ENCODE data around the gene DCK. TPM values are rescaled to one million over a fixed set of nuclear protein-coding genes. Genes with fewer than 3 reads are reported as not detected.

Gene DCK
- total and polyA plus RNA-seq, 12 donors, result 2.5 to 9.3 (median 6.2) TPM

GRCh38 chr4:71066737-71067716, 73.6 kb downstream of the DCK start:
- intact Hi-C loops (cut with DNase I), result no loop called here
- Histone ChIP-seq H3K27me3 (no peaks in the 10 kb centered on the region), H3K9me3 (no peaks in the 10 kb centered on the region), H3K36me3 (no peaks in the 10 kb centered on the region), H3K4me3 (no peak overlapping the region), H3K27ac (no peak overlapping the region), H3K4me1 (no peaks in the 10 kb centered on the region)
- ATAC-seq (no peak), DNase-seq (no peak)
- 86 to 91% methylated on average over 4 of the region's 4 CpGs for whole genome bisulfite sequencing, 2 donors
- no peak for TF ChIP-seq CTCF (IDR thresholded peaks at IDR 0.05)

- Histone ChIP-seq H3K4me1 (peaks cover 0 to 5% (median under 1%) of the 10 kb centered on the region in 9 donors), H3K36me3 (no peaks in the 10 kb centered on the region), H3K27me3 (no peaks in the 10 kb centered on the region), H3K9me3 (no peaks in the 10 kb centered on the region), H3K4me3 (no peak overlapping the region), H3K27ac (no peak overlapping the region)
- intact Hi-C loops (cut with DNase I), result no loop called here
- TF ChIP-seq CTCF (IDR thresholded peaks at IDR 0.05), result no peak
- WGBS, 2 donors, result 65 to 87% methylated on average over 1 of the region's 1 CpG
- ATAC-seq (no peak), DNase-seq (no peak)
Observed at GRCh38 chr4:71069063-71069462, 75.6 kb downstream of the DCK start.

- intact Hi-C loops (cut with DNase I), result no loop called here
- H3K9me3 ChIP-seq, result no peaks in the 10 kb centered on the region
- H3K27ac ChIP-seq, result no peak overlapping the region
- H3K36me3 ChIP-seq, result no peaks in the 10 kb centered on the region
- DNase-seq (no peak), ATAC-seq (no peak)
- no peak for TF ChIP-seq CTCF (IDR thresholded peaks at IDR 0.05)
- H3K27me3 ChIP-seq, result no peaks in the 10 kb centered on the region
- H3K4me1 ChIP-seq, result peaks cover 0 to 15% (median 10%) of the 10 kb centered on the region in 9 donors
- H3K4me3 ChIP-seq, result no peak overlapping the region
- 87 to 90% methylated on average over 1 of the region's 1 CpG for WGBS, 2 donors
Observed at GRCh38 chr4:71070015-71070414, 76.6 kb downstream of the DCK start.

- Histone ChIP-seq H3K27me3 (no peaks in the 10 kb centered on the region), H3K4me3 (peak overlapping the region in 8 of 10 donors; percentile 10 to 42 (median 18)), H3K36me3 (no peaks in the 10 kb centered on the region), H3K27ac (peak overlapping the region in 9 of 10 donors; percentile 61 to 83 (median 73)), H3K9me3 (no peaks in the 10 kb centered on the region), H3K4me1 (peaks cover 3 to 21% (median 13%) of the 10 kb centered on the region in 9 donors)
- intact Hi-C loops (cut with DNase I), result no loop called here
- ATAC-seq (peak; percentile 49 to 95 (median 86)), DNase-seq (peak in 1 of 2 donors; percentile 35)
- 27% methylated on average over 10 of the region's 10 CpGs for WGBS, 2 donors
- no peak for TF ChIP-seq CTCF (IDR thresholded peaks at IDR 0.05)
Observed at GRCh38 chr4:71074452-71075299, 81.2 kb downstream of the DCK start.

Data from heart right ventricle (tissue), 16 donors.